Epithelial cell of esophagus (primary cell): ENCODE measurements around the gene CHIC1.
"Not testable (repeated sequence)": the region's sequence is repeated elsewhere in the genome, so short reads cannot be mapped to it uniquely, and the experiment has no call there.

Experiments
- DNase-seq: peaks from one replicate; pipeline ENCODE4 v3.0.0; 2010; ENCODE audit warnings: low read depth
- H3K4me3 ChIP-seq: 2 replicates; pipeline ENCODE4 v1.5.1; 2011; ENCODE audit warnings: mild to moderate bottlenecking, low read length, control low read depth
- TF ChIP-seq, protein P1 (sequence below): IDR thresholded peaks from 2 replicates; pipeline ENCODE4 v1.5.1; 2011; ENCODE audit warnings: low read depth, mild to moderate bottlenecking, low read length, control low read depth, inconsistent platforms; ENCODE audit not compliant: insufficient read depth; ENCODE audit errors: missing control alignments

Gene CHIC1

DNA sequence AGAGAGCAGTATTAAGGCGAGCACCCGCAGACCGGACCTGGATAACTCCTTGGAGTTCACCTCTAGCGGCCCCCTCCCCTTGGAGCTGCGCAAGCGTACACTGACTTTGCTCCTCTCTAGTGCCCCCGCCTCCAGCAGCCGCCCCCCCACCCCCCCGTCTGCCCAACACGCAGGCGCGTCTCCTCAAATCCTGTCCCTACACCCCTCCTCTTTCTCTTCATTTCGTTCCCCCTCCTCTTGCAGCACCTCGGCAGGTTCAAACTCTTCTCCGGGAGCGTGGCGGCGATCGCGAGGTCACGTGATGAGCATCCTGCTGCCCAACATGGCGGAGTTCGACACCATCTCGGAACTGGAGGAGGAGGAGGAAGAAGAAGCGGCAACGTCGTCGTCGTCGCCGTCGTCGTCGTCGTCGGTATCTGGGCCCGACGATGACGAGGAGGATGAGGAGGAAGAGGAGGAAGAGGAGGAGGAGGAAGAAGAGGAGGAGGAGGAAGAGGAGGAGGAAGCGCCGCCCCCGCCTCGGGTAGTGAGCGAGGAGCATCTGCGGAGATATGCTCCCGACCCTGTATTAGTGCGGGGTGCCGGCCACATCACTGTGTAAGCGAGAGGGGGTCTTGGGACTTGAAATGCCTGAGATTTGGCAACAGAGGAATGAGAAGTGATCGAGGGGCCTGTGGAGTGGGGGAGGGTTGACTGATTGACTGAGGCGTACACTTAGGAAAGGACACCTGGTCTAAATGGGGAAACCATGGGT lies at the start of gene CHIC1:
CHIC1 (plus strand) TSS at position 214 of the 754 bp plus-strand sequence; CDS start at position 302, 88 bp downstream.
- peak; percentile 59 for DNase-seq
- TF ChIP-seq, protein P1, sequence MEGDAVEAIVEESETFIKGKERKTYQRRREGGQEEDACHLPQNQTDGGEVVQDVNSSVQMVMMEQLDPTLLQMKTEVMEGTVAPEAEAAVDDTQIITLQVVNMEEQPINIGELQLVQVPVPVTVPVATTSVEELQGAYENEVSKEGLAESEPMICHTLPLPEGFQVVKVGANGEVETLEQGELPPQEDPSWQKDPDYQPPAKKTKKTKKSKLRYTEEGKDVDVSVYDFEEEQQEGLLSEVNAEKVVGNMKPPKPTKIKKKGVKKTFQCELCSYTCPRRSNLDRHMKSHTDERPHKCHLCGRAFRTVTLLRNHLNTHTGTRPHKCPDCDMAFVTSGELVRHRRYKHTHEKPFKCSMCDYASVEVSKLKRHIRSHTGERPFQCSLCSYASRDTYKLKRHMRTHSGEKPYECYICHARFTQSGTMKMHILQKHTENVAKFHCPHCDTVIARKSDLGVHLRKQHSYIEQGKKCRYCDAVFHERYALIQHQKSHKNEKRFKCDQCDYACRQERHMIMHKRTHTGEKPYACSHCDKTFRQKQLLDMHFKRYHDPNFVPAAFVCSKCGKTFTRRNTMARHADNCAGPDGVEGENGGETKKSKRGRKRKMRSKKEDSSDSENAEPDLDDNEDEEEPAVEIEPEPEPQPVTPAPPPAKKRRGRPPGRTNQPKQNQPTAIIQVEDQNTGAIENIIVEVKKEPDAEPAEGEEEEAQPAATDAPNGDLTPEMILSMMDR: no peak
- peak within 1 kb of the TSS; percentile 71 for H3K4me3 ChIP-seq

- H3K4me3 ChIP-seq, DNase-seq: not testable (repeated sequence)
Measured at GRCh38 chrX:73522823-73523222, 40.2 kb upstream of the CHIC1 start.

DNA sequence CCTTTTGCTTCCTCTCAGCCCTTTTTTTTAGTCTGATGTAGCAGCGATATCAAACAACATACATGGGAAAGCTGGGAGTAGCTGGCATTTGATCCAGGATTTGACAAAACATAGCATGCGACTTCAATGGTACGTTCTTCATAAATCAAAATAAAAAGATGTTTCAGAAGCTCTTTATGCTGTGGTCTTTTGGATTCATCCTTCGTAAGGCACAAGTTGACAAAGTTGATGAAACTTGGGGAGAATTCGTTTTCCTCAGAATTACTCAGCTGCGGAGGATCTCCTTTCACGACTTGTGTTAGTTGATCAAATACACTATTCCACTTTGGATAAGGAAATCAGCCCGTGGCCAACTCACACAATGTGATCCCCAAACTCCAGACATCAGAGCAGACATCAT lies 38.1 kb upstream of the CHIC1 start:
- no peak overlapping the region for H3K4me3 ChIP-seq
- no peak for DNase-seq
- TF ChIP-seq, protein P1: no peak

DNA sequence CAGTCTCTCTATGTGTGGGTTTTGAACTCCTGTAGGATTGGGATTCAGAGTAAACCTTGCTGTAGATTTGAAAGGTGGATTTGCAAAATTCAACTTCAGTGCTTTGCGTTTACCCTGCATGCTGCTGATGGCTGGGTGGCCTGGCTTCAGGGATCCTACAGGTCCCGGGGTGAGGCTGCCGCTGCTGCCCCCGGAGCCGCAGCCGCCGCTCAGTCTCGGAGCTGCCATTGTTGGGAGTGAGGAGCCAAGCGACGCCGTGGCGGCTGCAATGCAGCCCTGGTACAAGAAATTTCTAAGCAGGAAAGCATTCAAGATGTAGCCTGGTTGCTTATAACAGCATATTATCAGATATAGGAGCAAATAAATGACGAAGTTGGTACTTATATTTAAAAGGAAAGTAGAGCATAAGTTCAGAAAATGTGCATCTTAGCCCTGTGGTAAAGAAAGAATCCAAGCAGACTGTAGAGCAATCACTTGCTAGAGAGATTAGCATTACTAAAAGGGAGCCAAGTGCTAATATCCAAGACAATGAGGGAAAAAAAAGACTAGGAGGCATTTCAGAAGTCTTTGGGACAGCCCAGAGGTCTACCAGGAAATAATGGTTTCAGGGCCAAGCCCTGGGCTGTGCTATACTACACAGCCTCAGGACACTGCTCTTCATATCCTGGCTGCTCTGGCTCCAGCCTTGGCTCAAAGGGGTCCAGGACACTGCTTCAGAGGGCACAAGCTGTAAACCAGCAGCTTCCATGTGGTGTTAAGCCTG lies 36.9 kb upstream of the CHIC1 start:
- DNase-seq: no peak
- TF ChIP-seq, protein P1: no peak
- H3K4me3 ChIP-seq: no peak overlapping the region

GRCh38 chrX:73531655-73532054 lies 31.3 kb upstream of the CHIC1 start:
- DNase-seq, H3K4me3 ChIP-seq: not testable (repeated sequence)

- TF ChIP-seq, protein P1: no peak
- H3K4me3 ChIP-seq: no peak overlapping the region
- no peak for DNase-seq
Measured at GRCh38 chrX:73556159-73556558, 6.8 kb upstream of the CHIC1 start.

DNA sequence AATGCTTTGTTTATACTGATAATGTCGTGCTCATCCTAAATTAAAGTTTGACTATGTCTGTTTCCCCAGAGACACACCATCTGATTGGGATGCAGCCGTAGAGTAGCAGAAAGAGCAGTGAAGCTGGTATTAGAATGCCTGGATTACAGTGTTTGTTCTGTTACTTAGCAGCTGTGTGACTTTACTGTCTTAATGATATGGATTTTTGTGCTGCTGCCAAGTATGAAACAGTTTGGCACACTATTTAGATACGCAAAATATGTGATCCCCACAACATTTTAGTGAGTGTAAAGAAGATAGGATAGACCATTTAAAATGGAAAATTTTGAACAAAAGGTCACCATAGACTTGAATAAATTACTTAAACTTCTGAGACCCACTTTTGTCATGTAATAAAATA lies 1.2 kb upstream of the CHIC1 start:
- TF ChIP-seq, protein P1: no peak
- DNase-seq: no peak
- no peak overlapping the region for H3K4me3 ChIP-seq

DNA sequence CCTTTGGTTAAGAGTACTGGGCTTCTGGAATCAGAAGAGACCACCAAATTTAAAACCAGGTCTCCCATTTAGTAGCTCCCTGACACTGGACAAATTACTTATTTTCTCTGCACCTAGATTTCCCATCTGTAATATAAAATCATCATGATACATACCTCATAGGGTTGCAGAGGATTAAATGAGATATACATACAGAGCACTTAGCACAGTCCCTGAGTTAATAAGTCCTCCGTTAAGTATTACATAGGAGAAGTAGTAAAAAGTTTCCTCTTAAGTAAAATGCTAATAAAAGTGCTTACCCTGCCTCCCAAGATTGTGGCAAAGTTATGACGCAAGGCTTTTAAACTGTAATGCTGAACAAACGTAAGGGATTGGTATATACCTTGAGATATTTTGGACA lies 539 bp upstream of the CHIC1 start:
- TF ChIP-seq, protein P1: no peak
- H3K4me3 ChIP-seq: peak overlapping the region; percentile 71
- DNase-seq: no peak
